K562 (cell line): ENCODE measurements around the gene GXYLT2. TPM values are rescaled to one million over a fixed set of nuclear protein-coding genes. Genes with fewer than 3 reads are reported as not detected.

Experiments
- ATAC-seq: fragments of 200-7000 bp; cut with Tn5 transposase; 3 replicates; pipeline ENCODE4 v1.9.1; 2020; ENCODE audit warnings: moderate library complexity
- BruUV-seq: library from RNA; stranded (reverse); fragments of 400-500 nt; replicated peaks from 2 replicates; lab custom pipeline; 2021; lab: Mats Ljungman, UMichigan
- CTCF ChIA-PET: fragments of 300-600 bp; formaldehyde crosslinking; extraction: SDS; loops from one replicate; lab custom pipeline; 2021; ENCODE audit warnings: low intra/inter-chr PET ratio; lab: Yijun Ruan, JAX
- POLR2A ChIA-PET: fragments of 300-600, 350-650 bp; sonication (Branson Sonifier 250); formaldehyde crosslinking; extraction: SDS; loops from one replicate; lab custom pipeline; 2021; ENCODE audit warnings: antibody characterized with exemption, inconsistent platforms; lab: Yijun Ruan, JAX
- DNase-seq, 4 experiments: peaks; one replicate each; pipeline versions ENCODE4 v3.0.0 to v3.0.0-alpha.2; 2011 to 2018; ENCODE audit warnings: low spot score in 3 of 4, mixed read lengths in 3 of 4; ENCODE audit errors: extremely low read depth in 1 of 4
- FAIRE-seq: peaks from 2 replicates; lab custom pipeline; 2011; peaks lifted over from hg19 to GRCh38; lab: Jason Lieb, UNC
- H2AFZ ChIP-seq: 2 replicates; pipeline ENCODE4 v1.6.0; 2011; ENCODE audit warnings: low read depth, low read length, control low read depth, inconsistent platforms
- H3K27ac ChIP-seq: fragments of 200-600 bp; 3 replicates; pipeline ENCODE4 v1.8.0; 2011; ENCODE audit warnings: low read depth, mild to moderate bottlenecking, control low read depth, inconsistent platforms, low read length, moderate library complexity, mixed read lengths; ENCODE audit errors: extremely low read depth
- H3K27me3 ChIP-seq, 2 experiments: fragments of 300-600 bp in 1 of 2; 2 replicates in 1 of 2; 3 replicates in 1 of 2; pipeline versions ENCODE4 v1.6.0 to v1.8.0; 2011; ENCODE audit warnings: inconsistent platforms in 2 of 2, low read length in 2 of 2, mild to moderate bottlenecking in 1 of 2, mixed read lengths in 1 of 2, moderate library complexity in 1 of 2; ENCODE audit not compliant: control insufficient read depth in 2 of 2, insufficient read depth in 2 of 2
- H3K36me3 ChIP-seq: fragments of 300-600 bp; 3 replicates; pipeline ENCODE4 v1.8.0; 2011; ENCODE audit warnings: mild to moderate bottlenecking, low read length, inconsistent platforms; ENCODE audit not compliant: control insufficient read depth, insufficient read depth
- H3K4me1 ChIP-seq, 2 experiments: fragments of 200-600 bp in 1 of 2; replicated peaks in 1 of 2; 2 replicates in 1 of 2; 3 replicates in 1 of 2; pipeline versions ENCODE4 v1.5.1 to v1.8.0; 2011; ENCODE audit warnings: inconsistent platforms in 2 of 2, low read length in 2 of 2, mild to moderate bottlenecking in 1 of 2, mixed read lengths in 1 of 2, moderate library complexity in 1 of 2; ENCODE audit not compliant: control insufficient read depth in 2 of 2, insufficient read depth in 2 of 2
- H3K4me2 ChIP-seq: 2 replicates; pipeline ENCODE4 v1.6.1; 2011; ENCODE audit warnings: low read length, control low read depth, inconsistent platforms, mixed read lengths; ENCODE audit not compliant: insufficient read depth
- H3K4me3 ChIP-seq: fragments of 200-600 bp; sonication (generic), shearing (Covaris generic); 2 replicates; pipeline ENCODE4 v1.5.1; 2016; ENCODE audit warnings: control low read depth, inconsistent platforms
- H3K79me2 ChIP-seq: fragments of 200-600 bp; 3 replicates; pipeline ENCODE4 v1.8.0; 2011; ENCODE audit warnings: low read length, inconsistent platforms; ENCODE audit not compliant: control insufficient read depth, insufficient read depth
- H3K9ac ChIP-seq, 2 experiments: 2 replicates each; pipeline versions ENCODE4 v1.6.0 to v1.6.1; 2011; ENCODE audit warnings: low read depth in 2 of 2, low read length in 2 of 2, control low read depth in 1 of 2, inconsistent platforms in 1 of 2, mild to moderate bottlenecking in 1 of 2, mixed read lengths in 1 of 2; ENCODE audit not compliant: insufficient read depth in 1 of 2
- H3K9me1 ChIP-seq: one replicate; pipeline ENCODE4 v1.6.0; 2011; ENCODE audit warnings: inconsistent platforms, mild to moderate bottlenecking, low read length, moderate library complexity; ENCODE audit not compliant: control insufficient read depth, insufficient read depth
- H3K9me3 ChIP-seq: replicated peaks from 2 replicates; pipeline ENCODE4 v1.5.1; 2011; ENCODE audit warnings: low read depth, low read length, inconsistent platforms; ENCODE audit not compliant: control insufficient read depth, insufficient read depth
- H4K20me1 ChIP-seq: replicated peaks from 2 replicates; pipeline ENCODE4 v1.6.1; 2011; ENCODE audit warnings: low read length, inconsistent platforms, mixed read lengths; ENCODE audit not compliant: control insufficient read depth, insufficient read depth
- CEBPB ChIP-seq: fragments of 450-650 bp; IDR thresholded peaks from 2 replicates; pipeline ENCODE4 v1.6.1; 2016; ENCODE audit warnings: missing genetic modification characterization, missing compliant biosample characterization
- CEBPG ChIP-seq, 3 experiments: fragments of 200-800 bp in 1 of 3; sonication (Bioruptor generic) in 1 of 3; sonication (generic) in 1 of 3; formaldehyde crosslinking in 1 of 3; IDR thresholded peaks in 2 of 3; conservative IDR thresholded peaks in 1 of 3; 2 replicates each; pipeline versions ENCODE4 v1.6.1 to v1.8.0; 2016 to 2022; ENCODE audit warnings: missing compliant biosample characterization in 2 of 3, missing genetic modification characterization in 2 of 3, mild to moderate bottlenecking in 1 of 3, missing genetic modification reagents in 1 of 3
- DDX20 ChIP-seq: fragments of 450-650 bp; IDR thresholded peaks from 2 replicates; pipeline ENCODE4 v1.6.1; 2016; ENCODE audit warnings: missing genetic modification characterization, low read depth, mild to moderate bottlenecking, missing compliant biosample characterization, moderate library complexity
- EHMT2 ChIP-seq: fragments of 450-650 bp; IDR thresholded peaks from 2 replicates; pipeline ENCODE4 v1.6.1; 2018; ENCODE audit warnings: antibody characterized with exemption
- HEY1 ChIP-seq: fragments of 250-450 bp; sonication (Bioruptor Pico); IDR thresholded peaks from 2 replicates; pipeline ENCODE4 v1.5.0; 2020; ENCODE audit warnings: mild to moderate bottlenecking, moderate library complexity, borderline replicate concordance
- KAT2B ChIP-seq: IDR thresholded peaks from one replicate; pipeline ENCODE4 v1.6.1; 2012; ENCODE audit warnings: low read depth, mild to moderate bottlenecking, control low read depth, inconsistent platforms, low read length, moderate library complexity
- NR1H2 ChIP-seq: sonication (generic); formaldehyde crosslinking; IDR thresholded peaks from 2 replicates; pipeline ENCODE4 v1.4.0; 2020; ENCODE audit warnings: mild to moderate bottlenecking, missing genetic modification reagents
- POLR2H ChIP-seq: IDR thresholded peaks from 2 replicates; pipeline ENCODE4 v1.6.1; 2016; ENCODE audit warnings: missing genetic modification characterization, low read depth, mild to moderate bottlenecking, control low read depth, missing compliant biosample characterization, moderate library complexity
- POU5F1 ChIP-seq: fragments of 150-350 bp; IDR thresholded peaks from 2 replicates; pipeline ENCODE4 v1.6.1; 2014; ENCODE audit warnings: borderline replicate concordance, low read length, low read depth, mild to moderate bottlenecking; ENCODE audit not compliant: partially characterized antibody
- TBL1XR1 ChIP-seq, 2 experiments: IDR thresholded peaks; 2 replicates each; pipeline ENCODE4 v1.6.1; 2012; ENCODE audit warnings: improper control_type of control experiment in 2 of 2, low read length in 2 of 2, mild to moderate bottlenecking in 1 of 2
- TCF7 ChIP-seq: sonication (generic); IDR thresholded peaks from 2 replicates; pipeline ENCODE4 v1.6.1; 2016; ENCODE audit warnings: antibody characterized with exemption, borderline replicate concordance
- ZNF282 ChIP-seq: sonication (generic); formaldehyde crosslinking; IDR thresholded peaks from 2 replicates; pipeline ENCODE4 v1.8.1; 2023; ENCODE audit warnings: missing genetic modification reagents
- ZNF668 ChIP-seq: fragments of 250-450 bp; sonication (Bioruptor Pico); IDR thresholded peaks from 2 replicates; pipeline ENCODE4 v1.8.0; 2022; ENCODE audit warnings: mild to moderate bottlenecking, inconsistent platforms
- WGBS: fragments of 100-300 bp; shearing (Covaris generic); methylation state at CpG from one replicate; pipeline ENCODE4 v1.1.6; 2016; ENCODE audit warnings: low coverage, mixed read lengths; ENCODE audit not compliant: insufficient coverage; ENCODE audit errors: missing lambda C conversion rate; 5-methylcytosine and 5-hydroxymethylcytosine counted together
- in situ Hi-C: fragments of 300-500 bp; cut with MboI; formaldehyde crosslinking; loops from 4 replicates; pipeline ENCODE4 v1.15.0; 2018; ENCODE audit warnings: inconsistent platforms, mixed read lengths
- intact Hi-C: fragments of 100-400 bp; cut with micrococcal nuclease; formaldehyde crosslinking; loops from 2 replicates; pipeline ENCODE4 v1.14.2; 2022
- polyA plus RNA-seq, 8 experiments: library from polyadenylated mRNA; depleted of rRNA in 4 of 8; stranded (reverse) in 5 of 8; unstranded in 3 of 8; fragments of >200 nt; fragmentation: Nextera tagmentation in 2 of 8; fragmentation: Illumina TruSeq in 1 of 8; extraction: Ambion mirVana in 2 of 8; extraction: Trizol in 1 of 8; gene quantifications; 2 replicates each; pipeline versions ENCODE4 v1.2.1 to v1.2.3, GENCODE V29; 2011 to 2014; ENCODE audit warnings: inconsistent platforms in 1 of 8, missing spikeins in 1 of 8
- total RNA-seq, 7 experiments: library from RNA; depleted of rRNA in 6 of 7; stranded (reverse); fragments of >200 nt in 6 of 7; fragmentation: Illumina TruSeq in 2 of 7; extraction: Trizol in 2 of 7; gene quantifications; 2 replicates each; pipeline versions ENCODE4 v1.2.1 to v1.2.3, GENCODE V29; 2011 to 2021; ENCODE audit warnings: low replicate concordance in 1 of 7
- TF ChIP-seq, protein P1 (sequence below): fragments of 250-450 bp; sonication (Bioruptor Pico); IDR thresholded peaks from 2 replicates; pipeline ENCODE4 v1.9.0; 2021; ENCODE audit warnings: mild to moderate bottlenecking
- TF ChIP-seq, protein P2 (sequence below): fragments of 250-450 bp; sonication (Bioruptor Pico); IDR thresholded peaks from 2 replicates; pipeline ENCODE4 v1.8.0; 2022; ENCODE audit warnings: moderate library complexity, mild to moderate bottlenecking, inconsistent platforms
- TF ChIP-seq, protein P3 (sequence below): fragments of 250-450 bp; sonication (Bioruptor Pico); IDR thresholded peaks from 2 replicates; pipeline ENCODE4 v1.5.0; 2021

The GXYLT2 gene
- total and polyA plus RNA-seq, 9 of the 15 experiments (the other 6 are each of a cell fraction or from before 2014, with no cell fraction given) = 0.71 to 6.0 (median 3.3) TPM

DNA sequence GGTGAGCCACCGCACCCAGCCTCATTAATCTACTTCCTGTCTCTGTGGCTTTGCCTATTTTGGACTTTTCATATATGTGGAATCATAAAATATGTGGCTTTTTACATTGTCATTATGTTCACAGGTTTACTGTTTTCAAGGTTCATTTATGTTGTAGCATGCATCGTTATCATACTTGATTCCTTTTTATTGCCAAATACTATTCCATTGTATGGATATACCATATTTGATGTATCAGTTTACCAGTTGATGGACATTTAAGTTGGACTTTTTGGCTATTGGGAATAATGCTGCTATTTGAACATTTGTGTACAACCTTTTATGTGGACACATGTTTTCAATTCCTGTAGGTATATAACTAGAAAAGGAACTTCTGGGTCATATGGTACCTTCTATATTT, 14.0 kb downstream of the GXYLT2 start:
- H3K4me3 ChIP-seq = no peak overlapping the region
- 68% methylated on average over 2 of the region's 2 CpGs for WGBS
- H3K9me3 ChIP-seq = no peaks in the 10 kb centered on the region
- H3K79me2 ChIP-seq = no peaks in the 10 kb centered on the region
- intact Hi-C loops (no loop called here), in situ Hi-C loops (no loop called here)
- no peak for TF ChIP-seq POLR2H (tag)
- no peak for TF ChIP-seq TBL1XR1 (IDR thresholded peaks at IDR 0.05; ENCODE audit: low read length in 2 of 2)
- H3K9me1 ChIP-seq = no peaks in the 10 kb centered on the region
- no peaks in the 10 kb centered on the region for H3K36me3 ChIP-seq
- ATAC-seq (no peak), DNase-seq (no peak), FAIRE-seq (no peak)
- no peak overlapping the region for H3K9ac ChIP-seq
- POLR2A ChIA-PET = no interaction called here
- CTCF ChIA-PET = no interaction called here
- no peak overlapping the region for H3K27ac ChIP-seq
- BruUV-seq = no TSS peak
- H3K4me1 ChIP-seq = no peaks in the 10 kb centered on the region; a peak in 2 of 5 replicates
- H3K27me3 ChIP-seq = no peaks in the 10 kb centered on the region
- no peaks in the 10 kb centered on the region for H4K20me1 ChIP-seq
- H3K4me2 ChIP-seq = no peak overlapping the region
- no peak overlapping the region for H2AFZ ChIP-seq

GRCh38 chr3:72903004-72903403, 15.2 kb downstream of the GXYLT2 start:
- Histone ChIP-seq H3K4me1 (no peaks in the 10 kb centered on the region; a peak in 2 of 5 replicates), H4K20me1 (no peaks in the 10 kb centered on the region), H3K27me3 (no peaks in the 10 kb centered on the region), H3K36me3 (no peaks in the 10 kb centered on the region), H3K4me3 (no peak overlapping the region), H3K9me3 (no peaks in the 10 kb centered on the region), H3K9me1 (no peaks in the 10 kb centered on the region), H3K4me2 (no peak overlapping the region), H3K9ac (no peak overlapping the region), H2AFZ (no peak overlapping the region), H3K27ac (no peak overlapping the region), H3K79me2 (no peaks in the 10 kb centered on the region)
- no TSS peak for BruUV-seq
- ATAC-seq (no peak), FAIRE-seq (no peak), DNase-seq (no peak)
- in situ Hi-C loops (no loop called here), intact Hi-C loops (no loop called here)
- 79% methylated on average over 3 of the region's 3 CpGs for WGBS
- ChIA-PET CTCF (no interaction called here), POLR2A (no interaction called here)
- TF ChIP-seq POU5F1 (no peak), HEY1 (CRISPR knock-in tag) (no peak), KAT2B (no peak), CEBPB (tag) (peak; percentile 84), ZNF282 (no peak), DDX20 (tag) (no peak), ZNF668 (CRISPR knock-in tag) (no peak), NR1H2 (CRISPR knock-in tag) (no peak), TCF7 (no peak), EHMT2 (no peak), CEBPG (CRISPR knock-in tag; IDR thresholded peaks at IDR 0.05) (no peak), CEBPG (tag; conservative IDR thresholded peaks at IDR 0.05 in 1 of 2, IDR thresholded peaks at IDR 0.05 in 1 of 2) (peak; percentile 47 to 62)
- TF ChIP-seq, protein P1, sequence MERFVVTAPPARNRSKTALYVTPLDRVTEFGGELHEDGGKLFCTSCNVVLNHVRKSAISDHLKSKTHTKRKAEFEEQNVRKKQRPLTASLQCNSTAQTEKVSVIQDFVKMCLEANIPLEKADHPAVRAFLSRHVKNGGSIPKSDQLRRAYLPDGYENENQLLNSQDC (CRISPR knock-in tag) = no peak
- TF ChIP-seq, protein P2, sequence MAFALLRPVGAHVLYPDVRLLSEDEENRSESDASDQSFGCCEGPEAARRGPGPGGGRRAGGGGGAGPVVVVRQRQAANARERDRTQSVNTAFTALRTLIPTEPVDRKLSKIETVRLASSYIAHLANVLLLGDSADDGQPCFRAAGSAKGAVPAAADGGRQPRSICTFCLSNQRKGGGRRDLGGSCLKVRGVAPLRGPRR (CRISPR knock-in tag) = no peak
- TF ChIP-seq, protein P3, sequence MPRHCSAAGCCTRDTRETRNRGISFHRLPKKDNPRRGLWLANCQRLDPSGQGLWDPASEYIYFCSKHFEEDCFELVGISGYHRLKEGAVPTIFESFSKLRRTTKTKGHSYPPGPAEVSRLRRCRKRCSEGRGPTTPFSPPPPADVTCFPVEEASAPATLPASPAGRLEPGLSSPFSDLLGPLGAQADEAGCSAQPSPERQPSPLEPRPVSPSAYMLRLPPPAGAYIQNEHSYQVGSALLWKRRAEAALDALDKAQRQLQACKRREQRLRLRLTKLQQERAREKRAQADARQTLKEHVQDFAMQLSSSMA (CRISPR knock-in tag) = no peak
